NCI-H2029 treated with DMSO at 0.1 percent for 48 hours (cell line): ENCODE data around the gene DPRX.

Source experiments
- DNase-seq: peaks from one replicate; lab custom pipeline; 2025; lab: John Stamatoyannopoulos, UW

The DPRX gene, protein sequence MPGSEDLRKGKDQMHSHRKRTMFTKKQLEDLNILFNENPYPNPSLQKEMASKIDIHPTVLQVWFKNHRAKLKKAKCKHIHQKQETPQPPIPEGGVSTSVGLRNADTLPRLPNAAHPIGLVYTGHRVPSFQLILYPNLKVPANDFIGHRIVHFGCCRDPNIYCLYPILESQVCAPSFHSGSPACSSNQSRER

DNA sequence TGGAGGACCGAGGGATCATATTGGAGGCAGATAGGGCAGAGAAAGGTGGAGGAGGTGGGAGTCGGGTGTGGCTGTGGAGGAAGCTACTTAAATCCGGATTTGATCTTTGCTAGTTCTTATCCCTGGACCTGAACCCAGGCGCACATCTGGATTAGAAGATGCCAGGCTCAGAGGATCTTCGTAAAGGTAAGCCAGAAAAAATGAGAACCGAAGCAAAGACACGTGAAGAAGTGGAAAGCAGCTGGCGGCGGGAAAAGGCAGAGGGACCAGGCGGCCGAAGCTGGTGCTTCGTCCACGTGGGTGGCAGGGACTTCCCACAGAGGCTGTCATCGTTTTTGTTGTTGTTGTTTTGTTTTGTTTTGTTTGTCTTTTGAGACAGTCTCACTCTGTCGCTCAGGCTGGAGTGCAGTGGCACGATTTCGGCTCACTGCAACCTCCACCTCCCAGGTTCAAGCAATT lies at the start of gene DPRX:
TSS of gene DPRX (plus strand) at position 51 of the 459 bp plus-strand sequence. CDS start at position 159, 108 bp downstream.
- no peak for DNase-seq

DNA sequence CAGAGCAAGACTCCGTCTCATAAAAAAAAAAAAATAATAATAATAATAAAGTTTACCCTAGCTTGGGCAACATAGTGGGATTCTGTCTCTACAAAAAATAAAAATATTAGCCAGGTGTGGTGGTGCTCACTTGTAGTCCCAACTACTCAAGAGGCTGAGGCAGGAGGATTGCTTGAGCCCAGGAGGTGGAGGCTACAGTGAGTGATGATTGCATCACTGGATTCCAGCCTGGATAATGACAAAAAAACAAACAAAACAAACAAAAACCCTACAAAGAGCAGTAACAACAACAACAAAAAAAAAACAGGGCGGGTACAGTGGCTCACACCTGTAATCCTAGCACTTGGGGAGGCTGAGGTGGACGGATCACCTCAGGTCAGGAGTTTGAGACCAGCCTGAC lies 48.6 kb upstream of the DPRX start:
- no peak for DNase-seq

DNA sequence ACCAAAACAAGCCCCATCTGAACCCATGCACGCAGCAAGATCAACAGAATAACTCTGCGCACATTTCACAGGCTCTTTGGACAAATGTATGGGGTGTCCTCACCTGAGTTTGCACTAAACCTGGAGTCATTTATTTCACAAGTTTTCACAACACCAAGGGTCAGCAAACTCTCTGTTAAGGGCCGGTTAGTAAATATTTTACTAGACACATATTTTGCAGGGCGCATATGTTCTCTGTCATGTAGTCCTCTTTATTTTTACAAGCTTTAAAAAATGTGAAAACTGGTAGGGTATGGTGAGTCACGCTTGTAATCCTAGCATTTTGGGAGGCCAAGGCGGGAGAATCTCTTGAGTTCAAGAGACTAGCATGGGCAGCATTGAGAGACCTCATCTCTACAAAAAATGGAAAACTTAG lies 45.5 kb upstream of the DPRX start:
- no peak for DNase-seq

DNA sequence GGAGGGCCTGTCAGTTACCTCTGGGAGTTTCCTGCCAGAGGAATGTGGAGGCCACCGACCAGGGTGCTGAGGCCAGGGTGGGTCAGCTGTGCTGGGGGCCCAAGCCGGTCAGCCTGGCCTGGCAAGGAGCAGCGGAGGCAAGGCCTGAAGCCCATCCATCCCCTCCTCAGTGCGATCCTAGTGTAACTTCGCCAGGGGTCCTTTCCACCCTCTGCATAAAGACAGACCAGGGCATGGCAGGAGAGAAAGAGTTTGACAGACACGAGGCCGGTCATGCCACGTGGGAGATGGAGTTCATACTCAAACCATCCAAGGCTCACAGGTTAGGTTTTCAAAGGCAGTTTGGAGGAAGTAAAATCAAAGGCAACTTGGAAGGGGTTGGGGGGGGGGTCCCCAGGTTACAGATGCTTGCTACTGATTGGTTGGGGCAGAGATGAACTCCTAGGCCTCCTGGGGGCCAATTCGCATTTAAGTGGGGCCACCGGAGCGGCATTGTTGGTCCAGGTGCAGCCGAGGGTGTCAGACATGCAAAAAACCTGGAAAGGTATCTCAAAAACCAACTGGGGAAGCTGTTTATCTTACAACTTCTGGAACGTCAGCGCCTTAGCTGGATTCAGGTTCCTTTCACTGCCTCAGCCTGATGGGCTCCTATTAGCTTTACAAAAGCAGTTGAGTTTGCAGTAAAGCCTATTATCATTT lies 36.8 kb upstream of the DPRX start:
- no peak for DNase-seq

DNA sequence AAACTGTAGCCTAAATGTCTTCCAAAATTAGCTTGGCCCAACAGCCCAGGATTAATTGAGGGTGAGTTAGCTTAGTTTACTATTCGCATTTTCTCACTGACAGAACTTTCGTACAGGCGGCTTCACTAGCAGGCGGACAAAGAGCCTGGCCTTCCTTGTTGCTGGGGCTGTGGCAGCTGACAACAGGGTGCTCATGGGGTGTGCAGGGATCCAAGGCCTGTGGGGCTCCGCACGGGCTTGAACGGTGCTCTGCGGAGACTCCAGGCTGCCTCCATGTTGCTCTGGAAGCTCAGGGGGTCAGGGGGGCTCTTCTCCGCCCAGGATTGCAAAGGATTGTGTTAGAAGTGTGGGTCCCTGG lies 36.3 kb upstream of the DPRX start:
- no peak for DNase-seq

DNA sequence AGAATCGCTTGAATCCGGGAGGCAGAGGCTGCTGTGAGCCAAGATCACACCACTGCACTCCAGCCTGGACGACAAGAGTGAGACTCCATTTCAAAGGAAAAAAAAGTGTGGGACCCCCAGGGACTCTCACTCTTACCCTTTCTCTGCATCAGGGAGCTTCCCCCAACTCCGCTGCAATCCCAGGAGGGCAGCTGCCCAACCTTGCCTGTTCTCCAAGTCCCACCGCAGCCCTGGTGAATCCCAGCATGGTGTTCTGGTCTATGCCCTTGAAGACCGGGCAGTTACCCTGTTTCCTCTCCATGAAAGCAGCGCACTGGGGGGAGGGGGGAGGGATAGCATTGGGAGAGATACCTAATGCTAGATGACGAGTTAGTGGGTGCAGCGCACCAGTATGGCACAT lies 35.7 kb upstream of the DPRX start:
- no peak for DNase-seq

DNA sequence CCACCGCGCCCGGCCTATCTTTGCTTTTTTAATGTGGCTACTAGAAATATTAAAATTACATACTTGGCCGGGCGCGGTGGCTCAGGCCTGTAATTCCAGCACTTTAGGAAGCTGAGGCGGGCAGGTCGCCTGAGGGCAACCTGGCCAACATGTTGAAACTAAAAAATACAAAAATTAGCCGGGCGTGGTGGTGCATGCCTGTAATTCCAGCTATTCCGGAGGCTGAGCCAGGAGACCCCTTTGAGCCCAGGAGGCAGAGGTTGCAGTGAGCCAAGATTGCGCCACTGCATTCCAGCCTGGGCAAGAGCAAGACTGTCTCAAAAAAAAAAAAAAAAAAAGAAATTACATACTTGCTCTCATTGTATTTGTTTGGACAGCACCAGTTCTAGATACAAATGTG lies 34.8 kb upstream of the DPRX start:
- DNase-seq = no peak

DNA sequence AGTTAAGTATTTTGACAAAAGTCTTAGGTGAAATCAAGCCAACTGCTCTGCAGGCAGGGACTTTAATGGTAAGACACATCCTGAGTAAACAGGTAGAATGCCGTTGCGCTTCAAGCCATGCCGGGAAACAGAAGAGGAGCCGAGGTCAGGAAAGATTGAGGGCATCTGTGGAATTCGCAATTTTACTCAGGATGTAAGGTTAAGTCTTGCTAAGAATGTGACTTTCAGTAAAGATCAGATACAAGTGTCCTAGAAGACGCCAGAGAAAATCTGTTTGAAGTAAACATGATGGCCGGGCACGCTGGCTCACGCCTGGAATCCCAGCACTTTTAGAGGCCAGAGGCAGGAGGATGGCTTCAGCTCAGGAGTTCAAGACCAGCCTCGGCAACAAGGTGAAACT lies 33.4 kb upstream of the DPRX start:
- DNase-seq = no peak

DNA sequence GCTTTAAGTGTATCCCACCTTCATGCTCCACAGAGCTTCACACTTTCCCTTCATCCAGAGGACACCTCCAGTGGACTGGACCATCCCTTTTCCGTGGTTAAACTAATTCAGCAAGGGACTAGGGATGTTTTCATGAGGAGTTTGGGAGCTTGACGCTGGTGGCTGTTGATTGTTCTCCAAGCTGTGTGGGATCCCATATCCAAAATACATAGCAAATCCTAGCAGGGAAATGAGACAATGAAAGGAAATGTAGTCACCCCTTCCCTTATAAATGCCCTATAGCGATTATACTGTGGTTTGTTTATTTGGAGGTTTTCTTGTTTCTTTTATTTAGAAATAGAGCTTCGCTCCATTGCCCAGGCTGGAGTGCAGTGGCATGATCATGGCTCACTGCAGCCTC lies 31.6 kb upstream of the DPRX start:
- no peak for DNase-seq

DNA sequence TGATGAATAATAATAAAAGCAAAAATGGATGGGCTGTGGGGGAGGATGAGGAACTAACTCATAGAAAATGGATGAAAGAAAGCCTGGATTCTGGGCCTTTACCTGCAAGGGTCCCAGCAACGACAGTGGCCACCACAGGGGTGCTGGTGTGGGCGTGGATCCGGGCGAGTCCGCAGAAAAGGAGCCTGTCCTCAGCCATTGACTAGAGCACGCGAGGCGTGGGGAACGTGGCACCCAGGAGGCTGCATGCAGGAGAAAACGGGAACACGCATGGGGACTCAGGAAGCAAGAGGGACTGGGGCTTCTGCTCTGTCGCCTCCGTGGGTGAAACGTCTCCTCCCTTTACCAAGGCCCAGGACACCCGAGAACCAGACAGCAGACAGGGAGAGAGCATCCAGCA lies 25.8 kb upstream of the DPRX start:
- DNase-seq = no peak

DNA sequence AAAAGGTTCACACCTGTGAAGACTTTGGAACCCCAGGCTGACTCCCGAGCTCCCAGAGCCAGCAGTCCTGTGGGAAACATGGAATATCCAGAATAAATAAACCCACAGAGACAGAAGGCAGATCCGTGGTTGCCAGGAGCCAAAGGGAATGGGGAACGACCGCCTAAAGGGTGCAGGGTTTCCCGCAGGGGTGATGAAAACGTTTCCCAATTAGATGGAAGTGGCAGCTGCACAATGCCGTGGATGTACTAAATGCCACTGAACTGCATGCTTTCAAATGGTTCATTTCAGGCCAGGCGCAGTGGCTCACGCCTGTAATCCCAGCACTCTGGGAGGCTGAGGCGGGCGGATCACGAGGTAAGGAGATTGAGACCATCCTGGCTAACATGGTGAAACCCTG lies 23.4 kb upstream of the DPRX start:
- no peak for DNase-seq

DNA sequence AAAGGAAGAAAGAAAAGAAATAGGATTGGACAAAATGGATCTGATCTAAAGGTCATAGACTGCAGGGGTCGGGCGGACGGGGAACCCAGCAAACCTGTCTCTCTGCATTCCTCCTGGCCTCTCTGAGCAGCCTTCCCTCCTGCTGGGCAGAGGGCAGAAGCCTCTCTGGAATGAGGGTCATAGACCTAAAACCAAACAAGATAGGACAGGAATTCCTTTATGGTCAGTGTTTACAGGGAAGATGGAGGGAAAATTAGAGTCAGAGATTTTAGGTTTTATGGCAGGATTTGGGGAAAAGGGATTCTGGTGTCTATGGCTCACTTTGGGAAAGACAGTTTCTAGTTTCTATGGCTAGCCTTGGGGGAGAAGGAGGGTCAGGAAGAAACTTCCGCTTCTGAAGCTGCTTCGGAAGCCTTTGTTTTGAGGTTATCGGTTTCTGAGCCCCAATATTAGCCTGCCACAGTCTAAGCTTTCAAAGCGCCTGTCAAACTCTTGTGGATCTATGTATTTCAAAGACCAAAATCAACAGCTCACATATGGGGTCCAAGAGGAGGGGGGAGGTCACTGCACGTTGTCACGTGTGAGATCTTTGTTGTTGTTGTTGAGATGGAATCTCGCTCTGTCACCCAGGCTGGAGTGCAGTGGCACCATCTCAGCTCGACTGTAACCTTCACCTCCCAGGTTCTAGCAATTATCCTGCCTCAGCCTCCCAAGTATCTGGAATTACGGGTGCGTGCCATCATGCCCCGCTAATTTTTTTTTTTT lies 18.9 kb upstream of the DPRX start:
- no peak for DNase-seq

DNA sequence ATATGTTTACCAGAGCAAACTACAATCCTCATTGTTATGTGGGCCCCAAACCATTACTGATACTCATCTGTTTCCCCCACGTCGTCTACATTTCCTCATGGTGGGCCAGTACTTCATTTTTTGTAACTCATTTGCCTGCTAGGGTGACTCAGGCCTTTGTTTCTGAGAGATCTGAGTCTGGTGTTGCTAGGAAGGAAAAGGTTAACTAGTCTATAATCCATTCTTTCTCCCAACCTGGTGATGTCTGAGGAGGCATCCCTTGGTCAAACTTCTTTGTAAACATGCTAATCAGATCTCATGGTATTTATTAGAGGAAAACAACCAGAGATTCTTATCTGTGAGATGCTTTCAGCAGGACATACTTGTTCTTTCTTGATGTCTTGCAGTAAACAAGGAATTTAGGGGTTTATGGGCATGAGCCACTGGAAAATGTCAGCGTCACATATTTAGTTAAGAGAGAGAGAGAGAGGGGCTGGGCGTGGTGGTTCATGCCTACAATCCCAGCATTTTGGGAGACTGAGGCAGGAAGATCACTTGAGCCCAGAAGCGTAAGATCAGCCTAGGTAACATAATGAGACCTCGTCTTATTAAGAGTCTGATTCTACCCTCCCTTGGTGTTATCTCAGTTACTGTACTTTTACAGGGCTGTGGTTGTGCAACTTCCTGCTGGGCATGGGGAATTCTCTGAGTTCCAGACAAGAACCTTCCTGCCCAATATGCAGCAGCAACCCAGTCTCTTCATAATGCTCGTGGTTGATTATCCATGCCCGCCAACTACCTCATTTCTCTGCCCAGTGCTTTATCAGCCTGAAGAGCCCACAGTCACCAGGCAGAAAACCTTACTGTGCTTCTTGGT lies 9.7 kb upstream of the DPRX start:
- no peak for DNase-seq

DNA sequence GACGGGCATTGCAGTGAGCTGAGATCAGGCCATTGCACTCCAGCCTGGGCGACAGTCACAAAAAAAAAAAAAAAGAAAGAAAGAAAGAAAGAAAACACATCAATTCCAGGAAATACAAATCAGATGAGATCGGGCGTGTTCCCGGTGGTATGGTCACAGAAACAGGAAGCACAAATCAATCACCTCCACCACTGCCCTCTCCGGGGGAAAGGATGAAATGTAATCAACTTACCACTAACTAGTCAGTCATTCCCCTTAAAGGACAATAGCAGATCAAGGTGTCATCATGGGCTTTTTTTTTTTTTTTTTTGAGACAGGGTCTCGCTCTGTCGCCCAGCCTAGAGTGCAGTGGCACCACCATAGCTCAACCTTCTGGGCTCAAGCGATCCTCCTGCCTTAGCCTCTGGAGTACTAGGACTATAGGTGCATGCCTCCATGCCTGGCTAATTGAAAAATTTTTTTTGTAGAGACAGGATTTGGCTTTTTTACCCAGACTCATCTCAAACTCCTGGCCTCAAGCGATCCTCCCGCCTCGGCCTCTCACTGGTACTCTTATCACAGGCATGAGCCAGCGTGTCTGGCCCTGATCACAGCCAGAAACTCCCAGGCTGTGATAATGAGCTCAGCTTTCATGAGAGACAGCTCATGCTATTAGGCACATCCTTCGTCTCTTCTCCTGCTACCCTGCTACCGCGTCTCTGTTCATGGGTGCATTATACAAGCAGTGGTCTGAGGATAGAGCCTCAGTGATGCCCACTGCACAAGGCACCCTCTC lies 6.8 kb upstream of the DPRX start:
- no peak for DNase-seq

DNA sequence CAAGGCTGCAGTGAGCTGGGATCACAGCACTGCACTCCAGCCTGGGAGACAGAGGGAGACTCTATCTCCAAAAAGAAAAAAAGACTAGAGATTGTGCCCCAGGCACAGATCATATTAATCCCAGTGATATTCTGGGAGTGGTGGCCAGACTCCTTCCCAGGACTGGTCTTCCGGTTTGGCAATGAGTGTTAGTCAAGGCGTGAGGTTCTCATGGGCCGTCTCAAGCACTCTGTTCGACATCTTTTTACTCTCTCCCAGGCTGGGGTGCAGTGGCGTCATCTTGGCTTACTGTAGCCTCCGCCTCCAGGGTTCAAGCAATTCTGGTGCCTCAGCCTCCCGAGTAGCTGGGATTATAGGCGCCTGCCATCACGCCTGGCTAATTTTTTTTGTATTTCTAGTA lies 5.3 kb upstream of the DPRX start:
- DNase-seq = no peak

DNA sequence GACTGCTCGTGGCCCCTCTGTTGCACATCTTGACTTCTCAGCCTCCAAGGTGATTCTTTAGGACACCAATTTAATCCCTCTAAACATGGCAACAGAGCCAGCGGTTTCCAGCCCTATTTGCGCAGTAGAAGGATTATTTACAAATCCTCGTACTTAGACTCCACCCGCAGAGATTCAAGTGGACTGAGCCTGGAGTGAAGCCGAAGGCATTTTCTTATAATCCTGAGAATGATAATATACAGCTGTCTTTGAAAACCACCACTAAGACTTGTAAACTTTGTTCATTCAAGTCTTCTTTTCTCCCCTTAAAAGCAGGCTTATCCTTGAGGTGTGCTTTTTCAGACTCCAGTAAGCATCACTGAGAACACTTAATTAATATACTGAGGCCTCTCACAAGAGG lies 4.8 kb upstream of the DPRX start:
- DNase-seq = no peak

DNA sequence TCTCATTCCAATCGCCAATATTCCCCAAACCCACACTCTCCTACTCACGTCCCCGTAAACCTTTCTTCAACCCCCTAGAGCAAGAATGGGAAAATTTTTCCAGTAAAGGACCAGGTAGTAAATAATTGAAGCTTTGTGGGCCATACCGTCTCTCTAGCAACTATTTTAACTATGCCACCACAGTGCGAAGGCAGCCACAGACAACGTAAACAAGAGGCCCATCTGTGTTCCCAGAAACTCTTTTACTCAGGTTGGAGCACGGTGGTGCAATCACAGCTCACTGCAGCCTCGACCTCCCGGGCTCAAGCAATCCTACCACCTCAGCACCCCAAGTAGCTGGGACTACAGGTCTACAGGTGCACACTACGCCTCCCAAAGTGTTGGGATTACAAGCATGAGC lies 3.0 kb downstream of the DPRX start:
- DNase-seq = no peak

DNA sequence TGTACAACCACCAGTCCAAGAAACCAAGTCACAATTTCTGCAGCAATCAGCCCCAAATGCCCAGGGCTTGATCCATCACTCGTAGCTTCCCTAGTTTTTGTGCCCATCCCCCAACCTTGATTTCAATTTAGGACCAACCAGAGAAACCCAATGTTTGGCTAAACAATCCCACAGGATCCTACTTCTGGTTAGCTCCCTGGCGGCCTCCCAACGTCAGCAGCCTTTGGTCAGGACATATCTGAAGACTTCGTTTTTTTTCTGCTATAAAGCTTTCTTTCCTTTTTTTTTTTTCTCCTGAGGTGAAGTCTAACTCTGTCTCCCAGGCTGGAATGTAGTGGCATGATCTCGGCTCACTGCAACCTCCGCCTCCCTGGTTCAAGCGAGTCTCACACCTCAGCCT lies 7.7 kb downstream of the DPRX start:
- DNase-seq = no peak

DNA sequence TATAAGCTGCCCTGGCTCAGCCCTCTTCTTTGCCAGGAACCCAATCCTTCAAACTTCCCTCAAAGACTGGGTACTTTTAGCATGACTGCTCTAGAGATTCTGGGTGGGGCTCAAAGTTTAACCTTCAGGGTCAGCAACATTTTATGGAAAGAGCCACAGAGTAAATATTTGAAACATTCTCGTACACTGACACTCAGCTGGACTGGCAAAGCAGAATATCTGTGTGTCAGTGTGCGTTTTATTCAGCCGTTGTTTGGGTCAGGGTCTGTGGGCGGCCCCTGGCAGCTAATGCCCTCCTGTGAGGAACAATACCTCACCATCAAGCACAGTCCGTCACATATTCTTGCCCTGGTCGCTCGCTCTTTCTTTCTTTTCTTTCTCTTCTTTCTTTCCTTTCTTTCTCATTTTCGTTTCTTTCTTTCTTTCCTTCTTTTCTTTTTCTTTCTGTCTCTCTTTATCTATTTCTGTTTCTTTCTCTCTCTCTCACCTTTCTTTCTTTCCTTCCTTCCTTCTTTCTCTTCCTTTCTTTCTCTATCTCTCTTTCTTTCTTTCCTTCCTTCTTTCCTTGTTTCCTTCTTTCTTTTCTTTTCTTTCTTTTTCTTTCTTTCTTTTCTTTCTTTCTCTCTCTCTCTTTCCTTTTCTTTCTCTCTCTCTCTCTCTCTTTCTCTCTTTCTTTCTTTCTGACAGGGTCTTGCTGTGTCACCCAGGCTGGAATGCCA lies 10.7 kb downstream of the DPRX start:
- no peak for DNase-seq

DNA sequence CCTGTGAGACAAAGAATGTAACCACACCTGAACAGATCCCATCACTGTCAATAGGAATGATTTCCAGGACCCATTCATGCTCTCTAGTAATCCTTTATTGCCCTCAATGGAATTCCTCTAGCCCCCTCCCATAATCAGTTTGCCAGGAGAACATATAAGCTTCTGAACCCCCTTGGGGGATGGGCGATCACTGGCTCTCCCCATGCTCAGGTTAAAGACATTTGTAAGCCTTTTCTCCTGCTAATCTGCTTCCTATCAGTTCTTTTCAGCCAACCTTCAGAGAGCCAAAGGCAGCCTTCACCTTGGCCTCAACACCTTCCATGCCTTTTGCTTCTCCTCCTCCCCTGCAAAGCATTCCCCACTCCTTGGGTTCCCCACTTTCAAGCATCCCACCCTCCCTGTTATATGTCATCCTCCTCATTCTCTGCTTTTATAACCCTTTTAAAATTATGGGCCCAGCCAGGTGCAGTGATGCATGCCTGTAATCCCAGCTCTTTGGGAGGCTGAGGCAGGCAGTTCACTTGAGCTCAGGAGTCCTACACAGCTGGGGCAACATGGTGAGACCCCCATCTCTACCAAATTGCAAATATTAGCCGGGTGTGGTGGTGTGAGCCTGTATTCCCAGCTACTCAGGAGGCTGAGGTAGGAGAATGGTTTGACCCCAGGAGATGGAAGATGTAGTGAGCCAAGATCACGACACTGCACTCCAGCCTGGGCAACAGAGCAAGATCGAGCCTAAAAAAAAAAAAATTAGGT lies 12.4 kb downstream of the DPRX start:
- DNase-seq = no peak
